Measurements from ENCODE around the gene TLR8.

- TF ChIP-seq CTCF (IDR thresholded peaks at IDR 0.05) (no peak), POLR2A (IDR thresholded peaks at IDR 0.05) (no peak)
These were observed 42.1 kb downstream of the TLR8 start for GRCh38 chrX:12948495-12948894.
